HG03045 (cell line): ENCODE measurements around the gene MEX3A.
"Not testable (repeated sequence)": the region's sequence is repeated elsewhere in the genome, so short reads cannot be mapped to it uniquely, and the experiment has no call there.

Experiments
- ATAC-seq: cut with Tn5 transposase; IDR thresholded peaks from one replicate; pipeline ENCODE4 v1.9.1; 2021; ENCODE audit warnings: mild to moderate bottlenecking, moderate library complexity; ENCODE audit not compliant: unreplicated experiment

The MEX3A gene

GRCh38 chr1:156056326-156056849, 25.9 kb downstream of the MEX3A start:
- ATAC-seq = no peak

- ATAC-seq = no peak
Observed at GRCh38 chr1:156055281-156056048, 26.8 kb downstream of the MEX3A start.

GRCh38 chr1:156054500-156055280, 27.6 kb downstream of the MEX3A start, which contains the start of gene LAMTOR2:
TSS of gene LAMTOR2 (plus strand) at chr1:156054782. CDS start at chr1:156054890, 108 bp downstream.
- peak; percentile 75 for ATAC-seq

GRCh38 chr1:156053768-156054499, 28.3 kb downstream of the MEX3A start, which contains the start of gene UBQLN4:
TSS of gene UBQLN4 (minus strand) at chr1:156053798. CDS start at chr1:156053701, 97 bp downstream.
- peak; percentile 62 for ATAC-seq

- no peak for ATAC-seq
Observed at GRCh38 chr1:156052862-156053767, 29.1 kb downstream of the MEX3A start.

- ATAC-seq = no peak
Observed at GRCh38 chr1:156051011-156051725, 31.1 kb downstream of the MEX3A start.

- ATAC-seq = no peak
Observed at GRCh38 chr1:156050376-156050775, 31.9 kb downstream of the MEX3A start.

- no peak for ATAC-seq
Observed at GRCh38 chr1:156048663-156049258, 33.5 kb downstream of the MEX3A start.

GRCh38 chr1:156045076-156045475, 37.2 kb downstream of the MEX3A start:
- ATAC-seq = no peak

- ATAC-seq = no peak
Observed at GRCh38 chr1:156042828-156043227, 39.4 kb downstream of the MEX3A start.

GRCh38 chr1:156034991-156035390, 47.3 kb downstream of the MEX3A start:
- ATAC-seq = not testable (repeated sequence)

GRCh38 chr1:156033011-156033410, 49.3 kb downstream of the MEX3A start:
- no peak for ATAC-seq

- ATAC-seq = no peak
Observed at GRCh38 chr1:156026588-156026987, 55.7 kb downstream of the MEX3A start.

GRCh38 chr1:156025876-156026275, 56.4 kb downstream of the MEX3A start:
- no peak for ATAC-seq

- ATAC-seq = no peak
Observed at GRCh38 chr1:156024801-156025200, 57.5 kb downstream of the MEX3A start.
